MCF 10A (cell line): Measurements from ENCODE around the gene BRME1. TPM values are rescaled to one million over a fixed set of nuclear protein-coding genes. Genes with fewer than 3 reads are reported as not detected.

ENCODE experiments used
- BruUV-seq: library from RNA; stranded (reverse); fragments of 400-500 nt; replicated peaks from 2 replicates; lab custom pipeline; 2021; lab: Mats Ljungman, UMichigan
- CTCF ChIA-PET: fragments of 300-600 bp; sonication (Branson Sonifier 250); formaldehyde crosslinking; extraction: SDS; loops from one replicate; lab custom pipeline; 2021; ENCODE audit warnings: antibody characterized with exemption, inconsistent platforms; lab: Yijun Ruan, JAX
- POLR2A ChIA-PET: fragments of 300-600, 350-650 bp; sonication (Branson Sonifier 250); formaldehyde crosslinking; extraction: SDS; loops from one replicate; lab custom pipeline; 2020; ENCODE audit warnings: antibody characterized with exemption, inconsistent platforms; lab: Yijun Ruan, JAX
- DNase-seq: peaks from one replicate; pipeline ENCODE4 v3.0.0-alpha.2; 2018; ENCODE audit not compliant: unreplicated experiment
- H3K27ac Mint-ChIP-seq: one replicate; pipeline ENCODE4 v1.8.0; 2022; ENCODE audit warnings: mild to moderate bottlenecking, low read depth, mixed read lengths; ENCODE audit not compliant: unreplicated experiment
- H3K27me3 Mint-ChIP-seq: one replicate; pipeline ENCODE4 v1.8.0; 2022; ENCODE audit warnings: mixed read lengths; ENCODE audit not compliant: insufficient read depth, unreplicated experiment
- H3K36me3 Mint-ChIP-seq: one replicate; pipeline ENCODE4 v1.8.0; 2022; ENCODE audit warnings: mild to moderate bottlenecking, moderate library complexity, mixed read lengths; ENCODE audit not compliant: insufficient read depth, unreplicated experiment
- H3K4me1 Mint-ChIP-seq: one replicate; pipeline ENCODE4 v1.8.0; 2022; ENCODE audit warnings: mixed read lengths; ENCODE audit not compliant: insufficient read depth, unreplicated experiment
- H3K4me3 Mint-ChIP-seq: one replicate; pipeline ENCODE4 v1.8.0; 2022; ENCODE audit warnings: mild to moderate bottlenecking, moderate library complexity, mixed read lengths; ENCODE audit not compliant: unreplicated experiment
- H3K9me3 Mint-ChIP-seq: one replicate; pipeline ENCODE4 v1.8.0; 2022; ENCODE audit warnings: mixed read lengths; ENCODE audit not compliant: unreplicated experiment
- CTCF ChIP-seq: fragments of 200-600 bp; IDR thresholded peaks from one replicate; pipeline ENCODE4 v1.8.0; 2022; ENCODE audit warnings: antibody characterized with exemption, mild to moderate bottlenecking; ENCODE audit not compliant: unreplicated experiment
- intact Hi-C: fragments of 100-400 bp; cut with micrococcal nuclease; formaldehyde crosslinking; loops from 2 replicates; pipeline ENCODE4 v1.14.1; 2022
- total RNA-seq: library from RNA; stranded (reverse); gene quantifications from 2 replicates; pipeline ENCODE4 v1.2.3, GENCODE V29; 2022

BRME1 gene
- total RNA-seq, 1 experiment from 2014 or later: 0.75 TPM

- Mint-ChIP-seq H3K9me3 (no peaks in the 10 kb centered on the region), H3K27ac (no peak overlapping the region)
- BruUV-seq: no TSS peak
Observed at GRCh38 chr19:13931391-13932148, 25.7 kb upstream of the BRME1 start.

GRCh38 chr19:13930402-13930801, 24.5 kb upstream of the BRME1 start:
- Mint-ChIP-seq H3K4me3 (no peak overlapping the region), H3K27ac (no peak overlapping the region), H3K27me3 (no peaks in the 10 kb centered on the region), H3K9me3 (no peaks in the 10 kb centered on the region), H3K36me3 (peaks cover 25% of the 10 kb centered on the region), H3K4me1 (no peaks in the 10 kb centered on the region)
- intact Hi-C loops: no loop called here
- CTCF ChIA-PET: no interaction called here
- TF ChIP-seq CTCF: no peak
- BruUV-seq: no TSS peak
- no peak for DNase-seq
- POLR2A ChIA-PET: no interaction called here

More at GRCh38 chr19:13931391-13932148, 25.7 kb upstream of the BRME1 start:
- POLR2A ChIA-PET: interaction anchor here (1.1 kb wide), 1 partner anchor 24 kb away, joined by 3 read pairs; no protein-coding TSS in a partner anchor
- H3K4me1 Mint-ChIP-seq: no peaks in the 10 kb centered on the region
- CTCF ChIA-PET: no interaction called here
- peaks cover 17% of the 10 kb centered on the region for H3K36me3 Mint-ChIP-seq
- intact Hi-C loops: no loop called here
- no peak for DNase-seq
- H3K4me3 Mint-ChIP-seq: no peak overlapping the region
- H3K27me3 Mint-ChIP-seq: no peaks in the 10 kb centered on the region
- TF ChIP-seq CTCF: no peak

- Mint-ChIP-seq H3K9me3 (no peaks in the 10 kb centered on the region), H3K4me3 (no peak overlapping the region), H3K4me1 (no peaks in the 10 kb centered on the region), H3K27ac (no peak overlapping the region), H3K27me3 (no peaks in the 10 kb centered on the region), H3K36me3 (peaks cover 30% of the 10 kb centered on the region)
- no peak for DNase-seq
- BruUV-seq: no TSS peak
- intact Hi-C loops: no loop called here
- CTCF ChIA-PET: no interaction called here
- no peak for TF ChIP-seq CTCF
- POLR2A ChIA-PET: no interaction called here
Observed at GRCh38 chr19:13929956-13930355, 24.0 kb upstream of the BRME1 start.

GRCh38 chr19:13929340-13929739, 23.4 kb upstream of the BRME1 start:
- no TSS peak for BruUV-seq
- H3K4me3 Mint-ChIP-seq: no peak overlapping the region
- POLR2A ChIA-PET: no interaction called here
- H3K27me3 Mint-ChIP-seq: no peaks in the 10 kb centered on the region
- H3K27ac Mint-ChIP-seq: no peak overlapping the region
- CTCF ChIA-PET: interaction anchor here (1.1 kb wide), 1 partner anchor 93 kb away, joined by 4 read pairs; no protein-coding TSS in a partner anchor
- no peak for DNase-seq
- H3K36me3 Mint-ChIP-seq: peaks cover 35% of the 10 kb centered on the region
- no peaks in the 10 kb centered on the region for H3K4me1 Mint-ChIP-seq
- intact Hi-C loops: no loop called here
- TF ChIP-seq CTCF: no peak
- no peaks in the 10 kb centered on the region for H3K9me3 Mint-ChIP-seq
